Immature natural killer cell (primary cell): ENCODE data around the gene MALAT1. TPM values are rescaled to one million over a fixed set of nuclear protein-coding genes. Genes with fewer than 3 reads are reported as not detected.

Experiments
- DNase-seq, 3 donors: peaks; one replicate each; pipeline ENCODE4 v3.0.0; 2022; ENCODE audit warnings: mixed read lengths in 1 of 3
- H3K27ac Mint-ChIP-seq, 6 donors: one replicate each; pipeline ENCODE4 v1.8.0; 2020; ENCODE audit warnings: mixed read lengths in 6 of 6, mild to moderate bottlenecking in 5 of 6, inconsistent platforms in 4 of 6, moderate library complexity in 3 of 6
- H3K27me3 Mint-ChIP-seq, 3 donors: one replicate each; pipeline ENCODE4 v1.8.0; 2020 to 2021; ENCODE audit warnings: low read depth in 3 of 3, mild to moderate bottlenecking in 3 of 3, mixed read lengths in 3 of 3, moderate library complexity in 3 of 3, inconsistent platforms in 1 of 3
- H3K36me3 Mint-ChIP-seq, 3 donors: one replicate each; pipeline ENCODE4 v1.8.0; 2020; ENCODE audit warnings: mixed read lengths in 3 of 3, inconsistent platforms in 2 of 3, mild to moderate bottlenecking in 2 of 3
- H3K4me1 Mint-ChIP-seq, 2 donors: one replicate each; pipeline ENCODE4 v1.8.0; 2020; ENCODE audit warnings: inconsistent platforms in 2 of 2, mild to moderate bottlenecking in 2 of 2, mixed read lengths in 2 of 2, moderate library complexity in 1 of 2
- H3K4me3 Mint-ChIP-seq, 5 donors: one replicate each; pipeline ENCODE4 v1.8.0; 2020; ENCODE audit warnings: mild to moderate bottlenecking in 5 of 5, mixed read lengths in 5 of 5, inconsistent platforms in 3 of 5, moderate library complexity in 3 of 5
- H3K9me3 Mint-ChIP-seq, 6 donors: one replicate each; pipeline ENCODE4 v1.8.0; 2020; ENCODE audit warnings: mild to moderate bottlenecking in 6 of 6, mixed read lengths in 6 of 6, inconsistent platforms in 4 of 6, moderate library complexity in 3 of 6
- polyA plus RNA-seq, 3 donors: library from polyadenylated mRNA; unstranded; fragments of 300-500 nt; fragmentation: Illumina TruSeq; gene quantifications; one replicate each; pipeline ENCODE4 v1.2.3, GENCODE V29; 2021

The MALAT1 gene
- polyA plus RNA-seq, 3 donors from 2014 or later, result 1,459 to 3,517 (median 2,451) TPM

- Mint-ChIP-seq H3K27me3 (peaks cover 0 to 13% (median 10%) of the 10 kb centered on the region in 3 donors), H3K27ac (no peak overlapping the region), H3K4me3 (no peak overlapping the region), H3K4me1 (peaks cover 26 to 41% of the 10 kb centered on the region in 2 donors), H3K9me3 (no peaks in the 10 kb centered on the region), H3K36me3 (no peaks in the 10 kb centered on the region)
- DNase-seq, result peak; percentile 73 to 82 (median 80)
Observed at GRCh38 chr11:65498042-65498726, 661 bp upstream of the MALAT1 start.

DNA sequence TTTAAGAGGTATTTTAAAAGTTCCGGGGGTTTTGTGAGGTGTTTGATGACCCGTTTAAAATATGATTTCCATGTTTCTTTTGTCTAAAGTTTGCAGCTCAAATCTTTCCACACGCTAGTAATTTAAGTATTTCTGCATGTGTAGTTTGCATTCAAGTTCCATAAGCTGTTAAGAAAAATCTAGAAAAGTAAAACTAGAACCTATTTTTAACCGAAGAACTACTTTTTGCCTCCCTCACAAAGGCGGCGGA, 193 bp upstream of the MALAT1 start:
- Mint-ChIP-seq H3K4me3 (no peak overlapping the region), H3K27me3 (peaks cover 0 to 13% (median 10%) of the 10 kb centered on the region in 3 donors), H3K27ac (no peak overlapping the region), H3K4me1 (peaks cover 28 to 46% of the 10 kb centered on the region in 2 donors), H3K9me3 (no peaks in the 10 kb centered on the region), H3K36me3 (peaks cover 0 to 3% (median 3%) of the 10 kb centered on the region in 3 donors)
- no peak for DNase-seq

GRCh38 chr11:65499713-65500386, 1.0 kb downstream of the MALAT1 start:
- peaks cover 0 to 15% (median 14%) of the 10 kb centered on the region in 3 donors for H3K36me3 Mint-ChIP-seq
- no peak overlapping the region for H3K4me3 Mint-ChIP-seq
- no peaks in the 10 kb centered on the region for H3K9me3 Mint-ChIP-seq
- peak in 1 of 3 donors; percentile 34 for DNase-seq
- H3K27me3 Mint-ChIP-seq, result peaks cover 10 to 18% (median 13%) of the 10 kb centered on the region in 3 donors
- peaks cover 40 to 58% of the 10 kb centered on the region in 2 donors for H3K4me1 Mint-ChIP-seq
- no peak overlapping the region for H3K27ac Mint-ChIP-seq

DNA sequence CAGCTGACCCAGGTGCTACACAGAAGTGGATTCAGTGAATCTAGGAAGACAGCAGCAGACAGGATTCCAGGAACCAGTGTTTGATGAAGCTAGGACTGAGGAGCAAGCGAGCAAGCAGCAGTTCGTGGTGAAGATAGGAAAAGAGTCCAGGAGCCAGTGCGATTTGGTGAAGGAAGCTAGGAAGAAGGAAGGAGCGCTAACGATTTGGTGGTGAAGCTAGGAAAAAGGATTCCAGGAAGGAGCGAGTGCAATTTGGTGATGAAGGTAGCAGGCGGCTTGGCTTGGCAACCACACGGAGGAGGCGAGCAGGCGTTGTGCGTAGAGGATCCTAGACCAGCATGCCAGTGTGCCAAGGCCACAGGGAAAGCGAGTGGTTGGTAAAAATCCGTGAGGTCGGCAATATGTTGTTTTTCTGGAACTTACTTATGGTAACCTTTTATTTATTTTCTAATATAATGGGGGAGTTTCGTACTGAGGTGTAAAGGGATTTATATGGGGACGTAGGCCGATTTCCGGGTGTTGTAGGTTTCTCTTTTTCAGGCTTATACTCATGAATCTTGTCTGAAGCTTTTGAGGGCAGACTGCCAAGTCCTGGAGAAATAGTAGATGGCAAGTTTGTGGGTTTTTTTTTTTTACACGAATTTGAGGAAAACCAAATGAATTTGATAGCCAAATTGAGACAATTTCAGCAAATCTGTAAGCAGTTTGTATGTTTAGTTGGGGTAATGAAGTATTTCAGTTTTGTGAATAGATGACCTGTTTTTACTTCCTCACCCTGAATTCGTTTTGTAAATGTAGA, 1.7 kb downstream of the MALAT1 start:
- Mint-ChIP-seq H3K9me3 (no peaks in the 10 kb centered on the region), H3K27me3 (peaks cover 12 to 20% (median 13%) of the 10 kb centered on the region in 3 donors), H3K27ac (no peak overlapping the region), H3K4me1 (peaks cover 47 to 65% of the 10 kb centered on the region in 2 donors), H3K36me3 (peaks cover 0 to 20% (median 20%) of the 10 kb centered on the region in 3 donors), H3K4me3 (no peak overlapping the region)
- peak; percentile 43 to 63 (median 52) for DNase-seq

DNA sequence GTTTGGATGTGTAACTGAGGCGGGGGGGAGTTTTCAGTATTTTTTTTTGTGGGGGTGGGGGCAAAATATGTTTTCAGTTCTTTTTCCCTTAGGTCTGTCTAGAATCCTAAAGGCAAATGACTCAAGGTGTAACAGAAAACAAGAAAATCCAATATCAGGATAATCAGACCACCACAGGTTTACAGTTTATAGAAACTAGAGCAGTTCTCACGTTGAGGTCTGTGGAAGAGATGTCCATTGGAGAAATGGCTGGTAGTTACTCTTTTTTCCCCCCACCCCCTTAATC, 2.3 kb downstream of the MALAT1 start:
- H3K4me1 Mint-ChIP-seq, result peaks cover 51 to 69% of the 10 kb centered on the region in 2 donors
- H3K27ac Mint-ChIP-seq, result no peak overlapping the region
- DNase-seq, result no peak
- peaks cover 0 to 26% (median 25%) of the 10 kb centered on the region in 3 donors for H3K36me3 Mint-ChIP-seq
- no peaks in the 10 kb centered on the region for H3K9me3 Mint-ChIP-seq
- no peak overlapping the region for H3K4me3 Mint-ChIP-seq
- H3K27me3 Mint-ChIP-seq, result peaks cover 13 to 20% (median 17%) of the 10 kb centered on the region in 3 donors

DNA sequence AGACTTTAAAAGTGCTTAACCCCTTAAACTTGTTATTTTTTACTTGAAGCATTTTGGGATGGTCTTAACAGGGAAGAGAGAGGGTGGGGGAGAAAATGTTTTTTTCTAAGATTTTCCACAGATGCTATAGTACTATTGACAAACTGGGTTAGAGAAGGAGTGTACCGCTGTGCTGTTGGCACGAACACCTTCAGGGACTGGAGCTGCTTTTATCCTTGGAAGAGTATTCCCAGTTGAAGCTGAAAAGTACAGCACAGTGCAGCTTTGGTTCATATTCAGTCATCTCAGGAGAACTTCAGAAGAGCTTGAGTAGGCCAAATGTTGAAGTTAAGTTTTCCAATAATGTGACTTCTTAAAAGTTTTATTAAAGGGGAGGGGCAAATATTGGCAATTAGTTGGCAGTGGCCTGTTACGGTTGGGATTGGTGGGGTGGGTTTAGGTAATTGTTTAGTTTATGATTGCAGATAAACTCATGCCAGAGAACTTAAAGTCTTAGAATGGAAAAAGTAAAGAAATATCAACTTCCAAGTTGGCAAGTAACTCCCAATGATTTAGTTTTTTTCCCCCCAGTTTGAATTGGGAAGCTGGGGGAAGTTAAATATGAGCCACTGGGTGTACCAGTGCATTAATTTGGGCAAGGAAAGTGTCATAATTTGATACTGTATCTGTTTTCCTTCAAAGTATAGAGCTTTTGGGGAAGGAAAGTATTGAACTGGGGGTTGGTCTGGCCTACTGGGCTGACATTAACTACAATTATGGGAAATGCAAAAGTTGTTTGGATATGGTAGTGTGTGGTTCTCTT, 2.8 kb downstream of the MALAT1 start:
- no peak overlapping the region for H3K27ac Mint-ChIP-seq
- H3K4me1 Mint-ChIP-seq, result peaks cover 51 to 69% of the 10 kb centered on the region in 2 donors
- H3K27me3 Mint-ChIP-seq, result peaks cover 13 to 23% (median 17%) of the 10 kb centered on the region in 3 donors
- H3K4me3 Mint-ChIP-seq, result no peak overlapping the region
- no peaks in the 10 kb centered on the region for H3K9me3 Mint-ChIP-seq
- DNase-seq, result peak in 2 of 3 donors; percentile 21 to 34
- H3K36me3 Mint-ChIP-seq, result peaks cover 0 to 31% (median 30%) of the 10 kb centered on the region in 3 donors

DNA sequence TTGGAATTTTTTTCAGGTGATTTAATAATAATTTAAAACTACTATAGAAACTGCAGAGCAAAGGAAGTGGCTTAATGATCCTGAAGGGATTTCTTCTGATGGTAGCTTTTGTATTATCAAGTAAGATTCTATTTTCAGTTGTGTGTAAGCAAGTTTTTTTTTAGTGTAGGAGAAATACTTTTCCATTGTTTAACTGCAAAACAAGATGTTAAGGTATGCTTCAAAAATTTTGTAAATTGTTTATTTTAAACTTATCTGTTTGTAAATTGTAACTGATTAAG, 3.4 kb downstream of the MALAT1 start:
- Mint-ChIP-seq H3K27me3 (peaks cover 15 to 28% (median 21%) of the 10 kb centered on the region in 3 donors), H3K4me3 (no peak overlapping the region), H3K9me3 (no peaks in the 10 kb centered on the region), H3K4me1 (peaks cover 51 to 69% of the 10 kb centered on the region in 2 donors), H3K36me3 (peaks cover 0 to 31% (median 30%) of the 10 kb centered on the region in 3 donors), H3K27ac (peak overlapping the region in 2 of 6 donors; percentile 47 to 87)
- DNase-seq, result no peak

DNA sequence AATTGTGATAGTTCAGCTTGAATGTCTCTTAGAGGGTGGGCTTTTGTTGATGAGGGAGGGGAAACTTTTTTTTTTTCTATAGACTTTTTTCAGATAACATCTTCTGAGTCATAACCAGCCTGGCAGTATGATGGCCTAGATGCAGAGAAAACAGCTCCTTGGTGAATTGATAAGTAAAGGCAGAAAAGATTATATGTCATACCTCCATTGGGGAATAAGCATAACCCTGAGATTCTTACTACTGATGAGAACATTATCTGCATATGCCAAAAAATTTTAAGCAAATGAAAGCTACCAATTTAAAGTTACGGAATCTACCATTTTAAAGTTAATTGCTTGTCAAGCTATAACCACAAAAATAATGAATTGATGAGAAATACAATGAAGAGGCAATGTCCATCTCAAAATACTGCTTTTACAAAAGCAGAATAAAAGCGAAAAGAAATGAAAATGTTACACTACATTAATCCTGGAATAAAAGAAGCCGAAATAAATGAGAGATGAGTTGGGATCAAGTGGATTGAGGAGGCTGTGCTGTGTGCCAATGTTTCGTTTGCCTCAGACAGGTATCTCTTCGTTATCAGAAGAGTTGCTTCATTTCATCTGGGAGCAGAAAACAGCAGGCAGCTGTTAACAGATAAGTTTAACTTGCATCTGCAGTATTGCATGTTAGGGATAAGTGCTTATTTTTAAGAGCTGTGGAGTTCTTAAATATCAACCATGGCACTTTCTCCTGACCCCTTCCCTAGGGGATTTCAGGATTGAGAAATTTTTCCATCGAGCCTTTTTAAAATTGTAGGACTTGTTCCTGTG, 3.9 kb downstream of the MALAT1 start:
- Mint-ChIP-seq H3K27me3 (peaks cover 13 to 32% (median 26%) of the 10 kb centered on the region in 3 donors), H3K9me3 (no peaks in the 10 kb centered on the region), H3K4me1 (peaks cover 55 to 73% of the 10 kb centered on the region in 2 donors), H3K4me3 (no peak overlapping the region), H3K27ac (peak overlapping the region in 2 of 6 donors; percentile 47 to 87), H3K36me3 (peaks cover 0 to 31% (median 30%) of the 10 kb centered on the region in 3 donors)
- peak in 2 of 3 donors; percentile 30 to 32 for DNase-seq

GRCh38 chr11:65503368-65503948, 4.6 kb downstream of the MALAT1 start:
- Mint-ChIP-seq H3K36me3 (peaks cover 0 to 31% (median 30%) of the 10 kb centered on the region in 3 donors), H3K27me3 (peaks cover 13 to 35% (median 31%) of the 10 kb centered on the region in 3 donors), H3K4me1 (peaks cover 54 to 71% of the 10 kb centered on the region in 2 donors), H3K27ac (peak overlapping the region in 5 of 6 donors; percentile 43 to 90 (median 87)), H3K4me3 (no peak overlapping the region), H3K9me3 (no peaks in the 10 kb centered on the region)
- DNase-seq, result peak in 1 of 3 donors; percentile 23

DNA sequence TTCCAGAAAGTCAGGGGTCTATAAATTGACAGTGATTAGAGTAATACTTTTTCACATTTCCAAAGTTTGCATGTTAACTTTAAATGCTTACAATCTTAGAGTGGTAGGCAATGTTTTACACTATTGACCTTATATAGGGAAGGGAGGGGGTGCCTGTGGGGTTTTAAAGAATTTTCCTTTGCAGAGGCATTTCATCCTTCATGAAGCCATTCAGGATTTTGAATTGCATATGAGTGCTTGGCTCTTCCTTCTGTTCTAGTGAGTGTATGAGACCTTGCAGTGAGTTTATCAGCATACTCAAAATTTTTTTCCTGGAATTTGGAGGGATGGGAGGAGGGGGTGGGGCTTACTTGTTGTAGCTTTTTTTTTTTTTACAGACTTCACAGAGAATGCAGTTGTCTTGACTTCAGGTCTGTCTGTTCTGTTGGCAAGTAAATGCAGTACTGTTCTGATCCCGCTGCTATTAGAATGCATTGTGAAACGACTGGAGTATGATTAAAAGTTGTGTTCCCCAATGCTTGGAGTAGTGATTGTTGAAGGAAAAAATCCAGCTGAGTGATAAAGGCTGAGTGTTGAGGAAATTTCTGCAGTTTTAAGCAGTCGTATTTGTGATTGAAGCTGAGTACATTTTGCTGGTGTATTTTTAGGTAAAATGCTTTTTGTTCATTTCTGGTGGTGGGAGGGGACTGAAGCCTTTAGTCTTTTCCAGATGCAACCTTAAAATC, 5.3 kb downstream of the MALAT1 start:
- H3K27me3 Mint-ChIP-seq, result peaks cover 13 to 40% (median 31%) of the 10 kb centered on the region in 3 donors
- H3K27ac Mint-ChIP-seq, result peak overlapping the region in 5 of 6 donors; percentile 83 to 90 (median 87)
- no peaks in the 10 kb centered on the region for H3K9me3 Mint-ChIP-seq
- no peak overlapping the region for H3K4me3 Mint-ChIP-seq
- peak in 1 of 3 donors; percentile 18 for DNase-seq
- peaks cover 54 to 67% of the 10 kb centered on the region in 2 donors for H3K4me1 Mint-ChIP-seq
- H3K36me3 Mint-ChIP-seq, result peaks cover 0 to 31% (median 30%) of the 10 kb centered on the region in 3 donors

DNA sequence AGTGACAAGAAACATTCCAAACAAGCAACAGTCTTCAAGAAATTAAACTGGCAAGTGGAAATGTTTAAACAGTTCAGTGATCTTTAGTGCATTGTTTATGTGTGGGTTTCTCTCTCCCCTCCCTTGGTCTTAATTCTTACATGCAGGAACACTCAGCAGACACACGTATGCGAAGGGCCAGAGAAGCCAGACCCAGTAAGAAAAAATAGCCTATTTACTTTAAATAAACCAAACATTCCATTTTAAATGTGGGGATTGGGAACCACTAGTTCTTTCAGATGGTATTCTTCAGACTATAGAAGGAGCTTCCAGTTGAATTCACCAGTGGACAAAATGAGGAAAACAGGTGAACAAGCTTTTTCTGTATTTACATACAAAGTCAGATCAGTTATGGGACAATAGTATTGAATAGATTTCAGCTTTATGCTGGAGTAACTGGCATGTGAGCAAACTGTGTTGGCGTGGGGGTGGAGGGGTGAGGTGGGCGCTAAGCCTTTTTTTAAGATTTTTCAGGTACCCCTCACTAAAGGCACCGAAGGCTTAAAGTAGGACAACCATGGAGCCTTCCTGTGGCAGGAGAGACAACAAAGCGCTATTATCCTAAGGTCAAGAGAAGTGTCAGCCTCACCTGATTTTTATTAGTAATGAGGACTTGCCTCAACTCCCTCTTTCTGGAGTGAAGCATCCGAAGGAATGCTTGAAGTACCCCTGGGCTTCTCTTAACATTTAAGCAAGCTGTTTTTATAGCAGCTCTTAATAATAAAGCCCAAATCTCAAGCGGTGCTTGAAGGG, 6.0 kb downstream of the MALAT1 start:
- Mint-ChIP-seq H3K27me3 (peaks cover 13 to 40% (median 32%) of the 10 kb centered on the region in 3 donors), H3K36me3 (peaks cover 0 to 31% (median 30%) of the 10 kb centered on the region in 3 donors), H3K4me3 (no peak overlapping the region), H3K27ac (peak overlapping the region in 5 of 6 donors; percentile 83 to 90 (median 87)), H3K9me3 (no peaks in the 10 kb centered on the region), H3K4me1 (peaks cover 56 to 67% of the 10 kb centered on the region in 2 donors)
- DNase-seq, result peak in 2 of 3 donors; percentile 16 to 24
